Measurements from ENCODE around the gene IRF3.
A peak's percentile ranks its signal among the peaks of the same experiment; 100 is the strongest.

Gene IRF3

GRCh38 chr19:49686503-49687088 lies 20.9 kb upstream of the IRF3 start:
- no peak overlapping the region for H3K27ac ChIP-seq
- no peak for TF ChIP-seq CTCF (conservative IDR thresholded peaks at IDR 0.05)

- TF ChIP-seq CTCF (conservative IDR thresholded peaks at IDR 0.05), result no peak
- no peak overlapping the region for H3K27ac ChIP-seq
Measured at GRCh38 chr19:49685845-49686332, 20.2 kb upstream of the IRF3 start.

GRCh38 chr19:49684983-49685553 lies 19.4 kb upstream of the IRF3 start:
- H3K27ac ChIP-seq, result no peak overlapping the region
- no peak for TF ChIP-seq CTCF (conservative IDR thresholded peaks at IDR 0.05)

- TF ChIP-seq CTCF (conservative IDR thresholded peaks at IDR 0.05), result peak; percentile 81
Measured at GRCh38 chr19:49684251-49684982, 18.8 kb upstream of the IRF3 start.

GRCh38 chr19:49683814-49684250 lies 18.2 kb upstream of the IRF3 start:
- H3K27ac ChIP-seq, result no peak overlapping the region
- no peak for TF ChIP-seq CTCF (conservative IDR thresholded peaks at IDR 0.05)

More at GRCh38 chr19:49684251-49684982, 18.8 kb upstream of the IRF3 start:
- no peak overlapping the region for H3K27ac ChIP-seq

- TF ChIP-seq CTCF (conservative IDR thresholded peaks at IDR 0.05), result no peak
- no peak overlapping the region for H3K27ac ChIP-seq
Measured at GRCh38 chr19:49682274-49682673, 16.6 kb upstream of the IRF3 start.

- TF ChIP-seq CTCF (conservative IDR thresholded peaks at IDR 0.05), result no peak
- no peak overlapping the region for H3K27ac ChIP-seq
Measured at GRCh38 chr19:49681830-49682229, 16.2 kb upstream of the IRF3 start.

Measured in VCaP (cell line).